ENCODE results near the gene TTF1.

TTF1 gene

GRCh38 chr9:132406554-132407122 is at the start of gene TTF1:
Gene TTF1 (minus strand): TSS chr9:132406840. CDS start chr9:132402821, 4,019 bp downstream.
- Mint-ChIP-seq H3K4me3 (peak within 1 kb of the TSS; percentile 87 to 92 (median 90)), H3K9me3 (no peaks in the 10 kb centered on the region), H3K27ac (peak within 1 kb of the TSS; percentile 36 to 81 (median 39)), H3K27me3 (ENCODE audit: low read depth) (peaks cover 42% of the 10 kb centered on the region), H3K4me1 (peaks cover 35% of the 10 kb centered on the region), H3K36me3 (ENCODE audit: low read depth) (peaks cover 21% of the 10 kb centered on the region)
- TF ChIP-seq, protein P1, sequence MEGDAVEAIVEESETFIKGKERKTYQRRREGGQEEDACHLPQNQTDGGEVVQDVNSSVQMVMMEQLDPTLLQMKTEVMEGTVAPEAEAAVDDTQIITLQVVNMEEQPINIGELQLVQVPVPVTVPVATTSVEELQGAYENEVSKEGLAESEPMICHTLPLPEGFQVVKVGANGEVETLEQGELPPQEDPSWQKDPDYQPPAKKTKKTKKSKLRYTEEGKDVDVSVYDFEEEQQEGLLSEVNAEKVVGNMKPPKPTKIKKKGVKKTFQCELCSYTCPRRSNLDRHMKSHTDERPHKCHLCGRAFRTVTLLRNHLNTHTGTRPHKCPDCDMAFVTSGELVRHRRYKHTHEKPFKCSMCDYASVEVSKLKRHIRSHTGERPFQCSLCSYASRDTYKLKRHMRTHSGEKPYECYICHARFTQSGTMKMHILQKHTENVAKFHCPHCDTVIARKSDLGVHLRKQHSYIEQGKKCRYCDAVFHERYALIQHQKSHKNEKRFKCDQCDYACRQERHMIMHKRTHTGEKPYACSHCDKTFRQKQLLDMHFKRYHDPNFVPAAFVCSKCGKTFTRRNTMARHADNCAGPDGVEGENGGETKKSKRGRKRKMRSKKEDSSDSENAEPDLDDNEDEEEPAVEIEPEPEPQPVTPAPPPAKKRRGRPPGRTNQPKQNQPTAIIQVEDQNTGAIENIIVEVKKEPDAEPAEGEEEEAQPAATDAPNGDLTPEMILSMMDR (IDR thresholded peaks at IDR 0.05; ENCODE audit: unreplicated experiment in 3 of 3): no peak

DNA sequence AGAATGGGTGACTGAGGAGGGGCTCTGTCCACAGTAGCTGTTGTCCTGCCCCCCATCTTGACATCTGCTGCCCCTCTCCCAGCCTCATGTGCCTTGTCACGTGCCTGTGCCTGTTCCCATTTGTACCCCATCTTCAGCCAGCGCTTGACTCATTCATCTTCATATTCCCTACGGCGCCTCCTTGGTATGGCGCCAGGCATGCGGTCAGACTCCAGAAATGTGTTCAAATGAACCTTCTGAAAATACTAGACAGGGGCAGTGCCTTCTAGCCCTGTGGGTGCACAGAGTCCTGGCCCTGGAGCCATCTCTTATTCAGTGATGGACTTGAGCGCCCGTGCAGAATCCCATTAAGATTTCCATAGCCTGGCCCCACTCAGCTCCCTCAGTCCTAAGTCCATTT is 49.6 kb upstream of the TTF1 start:
- peaks cover 11% of the 10 kb centered on the region for H3K4me1 Mint-ChIP-seq
- no peaks in the 10 kb centered on the region for H3K9me3 Mint-ChIP-seq
- TF ChIP-seq, protein P1 (IDR thresholded peaks at IDR 0.05; ENCODE audit: unreplicated experiment in 3 of 3): no peak
- no peak overlapping the region for H3K4me3 Mint-ChIP-seq
- H3K36me3 Mint-ChIP-seq (ENCODE audit: low read depth): no peaks in the 10 kb centered on the region
- H3K27ac Mint-ChIP-seq: no peak overlapping the region
- peaks cover 57% of the 10 kb centered on the region for H3K27me3 Mint-ChIP-seq (ENCODE audit: low read depth)

DNA sequence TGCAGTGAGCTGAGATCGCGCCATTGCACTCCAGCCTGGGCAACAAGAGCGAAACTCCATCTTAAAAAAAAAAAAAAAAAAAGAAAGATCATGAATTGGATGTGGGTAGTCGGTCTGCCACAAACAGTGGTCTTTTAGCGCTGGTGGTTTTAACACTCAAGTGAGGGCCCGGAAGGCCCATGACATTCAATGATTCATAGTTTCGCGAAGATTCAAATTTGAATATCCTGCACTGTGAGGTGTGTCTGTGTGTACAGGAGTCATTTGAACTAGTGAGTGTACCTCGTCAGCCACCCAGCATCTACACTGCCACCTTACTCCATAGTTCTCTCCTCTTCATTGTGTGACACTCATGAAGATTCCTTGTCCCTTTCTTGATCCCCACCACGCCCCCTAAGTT is 44.6 kb upstream of the TTF1 start:
- Mint-ChIP-seq H3K4me3 (no peak overlapping the region), H3K9me3 (no peaks in the 10 kb centered on the region), H3K27ac (no peak overlapping the region), H3K36me3 (ENCODE audit: low read depth) (no peaks in the 10 kb centered on the region), H3K4me1 (no peaks in the 10 kb centered on the region), H3K27me3 (ENCODE audit: low read depth) (peaks cover 65% of the 10 kb centered on the region)
- TF ChIP-seq, protein P1 (IDR thresholded peaks at IDR 0.05; ENCODE audit: unreplicated experiment in 3 of 3): no peak

DNA sequence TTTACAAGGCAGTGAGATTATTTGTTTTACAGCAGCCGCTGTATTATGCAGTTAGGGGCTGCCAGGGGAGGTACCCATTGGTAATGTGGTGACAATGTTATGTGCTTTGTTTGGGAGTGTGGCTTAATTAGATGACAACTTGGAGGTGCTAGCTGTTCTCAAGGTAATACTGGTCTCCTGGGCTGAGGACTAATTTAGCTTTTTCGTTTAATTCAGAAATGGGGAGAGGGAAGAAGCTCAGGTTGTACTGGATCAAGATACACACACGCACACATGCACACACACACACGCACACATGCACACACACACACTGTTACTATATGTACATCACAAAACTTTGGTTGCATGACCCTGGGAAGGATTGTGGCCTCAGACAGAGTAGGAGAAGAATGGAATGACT is 41.3 kb upstream of the TTF1 start:
- Mint-ChIP-seq H3K4me3 (no peak overlapping the region), H3K27me3 (ENCODE audit: low read depth) (peaks cover 59% of the 10 kb centered on the region), H3K4me1 (no peaks in the 10 kb centered on the region), H3K27ac (no peak overlapping the region), H3K9me3 (no peaks in the 10 kb centered on the region), H3K36me3 (ENCODE audit: low read depth) (no peaks in the 10 kb centered on the region)
- TF ChIP-seq, protein P1 (IDR thresholded peaks at IDR 0.05; ENCODE audit: unreplicated experiment in 3 of 3): no peak

DNA sequence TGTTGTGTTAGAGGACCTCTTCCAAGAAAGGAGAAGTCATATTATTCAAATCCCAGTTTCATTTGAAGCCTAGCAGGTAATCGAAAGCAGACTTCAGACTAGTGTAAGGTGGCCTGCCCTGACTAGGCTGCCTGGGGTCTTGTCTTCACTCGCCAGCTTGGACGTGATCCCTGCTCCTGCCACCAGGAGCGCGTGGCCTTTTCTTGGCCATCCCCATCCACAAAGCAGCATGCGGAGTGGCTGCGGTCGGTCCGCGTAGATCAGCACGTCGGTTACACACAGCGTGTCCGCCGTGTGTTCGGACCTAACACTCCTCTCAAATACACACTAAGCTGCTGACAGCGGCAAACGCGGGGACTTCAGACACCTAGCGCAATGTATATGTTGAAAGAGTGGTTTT is 40.7 kb upstream of the TTF1 start:
- TF ChIP-seq, protein P1 (IDR thresholded peaks at IDR 0.05; ENCODE audit: unreplicated experiment in 3 of 3): peak; percentile 31 to 40 (median 31)
- H3K36me3 Mint-ChIP-seq (ENCODE audit: low read depth): no peaks in the 10 kb centered on the region
- H3K9me3 Mint-ChIP-seq: no peaks in the 10 kb centered on the region
- H3K27ac Mint-ChIP-seq: no peak overlapping the region
- H3K4me3 Mint-ChIP-seq: no peak overlapping the region
- peaks cover 54% of the 10 kb centered on the region for H3K27me3 Mint-ChIP-seq (ENCODE audit: low read depth)
- H3K4me1 Mint-ChIP-seq: no peaks in the 10 kb centered on the region

- Mint-ChIP-seq H3K27me3 (ENCODE audit: low read depth) (peaks cover 49% of the 10 kb centered on the region), H3K4me1 (no peaks in the 10 kb centered on the region), H3K4me3 (no peak overlapping the region), H3K36me3 (ENCODE audit: low read depth) (no peaks in the 10 kb centered on the region), H3K27ac (no peak overlapping the region), H3K9me3 (no peaks in the 10 kb centered on the region)
- TF ChIP-seq, protein P1 (IDR thresholded peaks at IDR 0.05; ENCODE audit: unreplicated experiment in 3 of 3): no peak
Observed at GRCh38 chr9:132446887-132447286, 40.2 kb upstream of the TTF1 start.

Measured in nephron (organoid).